Muscle layer of colon (tissue), 2 donors: ENCODE data around the gene MMP8.
"Not testable (repeated sequence)": the region's sequence is repeated elsewhere in the genome, so short reads cannot be mapped to it uniquely, and the experiment has no call there.

Experiments
- H3K27ac ChIP-seq: one replicate; pipeline ENCODE4 v1.7.0; 2013; ENCODE audit warnings: low read depth, mild to moderate bottlenecking, low read length, moderate library complexity
- H3K27me3 ChIP-seq, 2 donors: one replicate each; pipeline ENCODE4 v1.7.0; 2013; ENCODE audit warnings: low read length in 2 of 2, mild to moderate bottlenecking in 2 of 2; ENCODE audit not compliant: insufficient read depth in 2 of 2, control insufficient read depth in 1 of 2
- H3K36me3 ChIP-seq: one replicate; pipeline ENCODE4 v1.7.0; 2013; ENCODE audit warnings: mild to moderate bottlenecking, low read length; ENCODE audit not compliant: insufficient read depth
- H3K4me1 ChIP-seq: one replicate; pipeline ENCODE4 v1.7.0; 2013; ENCODE audit warnings: mild to moderate bottlenecking, low read length; ENCODE audit not compliant: insufficient read depth
- H3K4me3 ChIP-seq, 2 donors: one replicate each; pipeline ENCODE4 v1.7.0; 2013; ENCODE audit warnings: low read length in 2 of 2, low read depth in 1 of 2, mild to moderate bottlenecking in 1 of 2, moderate library complexity in 1 of 2
- H3K9ac ChIP-seq: one replicate; pipeline ENCODE4 v1.7.0; 2013; ENCODE audit warnings: low read length
- H3K9me3 ChIP-seq: one replicate; pipeline ENCODE4 v1.7.0; 2013; ENCODE audit warnings: mild to moderate bottlenecking, low read length
- donor health status: abdominal sarcoma.
- donor health status: Adenocarcinoma of cecum.

The MMP8 gene

DNA sequence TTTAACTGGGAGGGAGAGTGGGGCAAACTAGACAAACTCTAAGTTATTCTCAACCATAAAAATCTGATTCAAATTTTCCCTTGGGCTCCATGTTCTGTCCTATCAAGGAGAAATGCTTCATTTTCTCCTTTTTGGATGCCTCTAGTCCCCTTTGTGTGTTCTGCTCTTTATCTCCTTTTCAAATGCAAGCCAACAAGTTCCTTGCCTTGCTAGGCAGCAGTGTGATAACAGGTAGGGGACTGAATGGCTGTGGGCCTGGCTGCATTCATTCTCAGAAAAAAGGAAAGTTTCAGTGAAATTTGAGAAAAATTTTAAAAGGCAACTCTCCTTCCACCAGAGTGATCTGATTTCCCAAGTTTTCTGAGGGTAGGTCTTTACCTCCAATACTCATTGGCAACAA lies 26.9 kb upstream of the MMP8 start:
- Histone ChIP-seq H3K4me1 (no peaks in the 10 kb centered on the region), H3K4me3 (no peak overlapping the region), H3K9ac (no peak overlapping the region), H3K27me3 (no peaks in the 10 kb centered on the region), H3K9me3 (no peaks in the 10 kb centered on the region), H3K36me3 (no peaks in the 10 kb centered on the region), H3K27ac (no peak overlapping the region)

GRCh38 chr11:102749101-102749722 lies 24.5 kb upstream of the MMP8 start:
- H3K9me3 ChIP-seq, result no peaks in the 10 kb centered on the region
- H3K36me3 ChIP-seq, result no peaks in the 10 kb centered on the region
- H3K27me3 ChIP-seq, result no peaks in the 10 kb centered on the region
- no peak overlapping the region for H3K27ac ChIP-seq
- H3K4me3 ChIP-seq, result no peak overlapping the region
- H3K9ac ChIP-seq, result no peak overlapping the region
- no peaks in the 10 kb centered on the region for H3K4me1 ChIP-seq

DNA sequence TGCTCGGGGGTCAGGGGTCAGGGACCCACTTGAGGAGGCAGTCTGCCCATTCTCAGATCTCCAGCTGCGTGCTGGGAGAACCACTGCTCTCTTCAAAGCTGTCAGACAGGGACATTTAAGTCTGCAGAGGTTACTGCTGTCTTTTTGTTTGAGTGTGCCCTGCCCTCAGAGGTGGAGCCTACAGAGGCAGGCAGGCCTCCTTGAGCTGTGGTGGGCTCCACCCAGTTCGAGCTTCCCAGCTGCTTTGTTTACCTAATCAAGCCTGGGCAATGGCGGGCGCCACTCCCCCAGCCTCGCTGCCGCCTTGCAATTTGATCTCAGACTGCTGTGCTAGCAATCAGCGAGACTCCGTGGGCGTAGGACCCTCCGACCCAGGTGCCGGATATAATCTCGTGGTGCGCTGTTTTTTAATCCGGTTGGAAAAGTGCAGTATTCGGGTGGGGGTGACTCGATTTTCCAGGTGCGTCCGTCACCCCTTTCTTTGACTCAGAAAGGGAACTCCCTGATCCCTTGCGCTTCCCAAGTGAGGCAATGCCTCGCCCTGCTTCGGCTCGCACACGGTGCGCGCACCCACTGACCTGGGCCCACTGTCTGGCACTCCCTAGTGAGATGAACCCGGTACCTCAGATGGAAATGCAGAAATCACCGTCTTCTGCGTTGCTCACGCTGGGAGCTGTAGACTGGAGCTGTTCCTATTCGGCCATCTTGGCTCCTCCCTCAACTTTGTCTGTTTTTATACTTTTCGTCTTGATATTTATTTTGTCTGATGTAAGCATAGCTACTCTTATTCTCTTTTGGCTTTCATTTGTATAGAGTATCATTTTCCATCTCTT lies 22.2 kb upstream of the MMP8 start:
- H3K9ac ChIP-seq, H3K36me3 ChIP-seq, H3K9me3 ChIP-seq, H3K27ac ChIP-seq, H3K27me3 ChIP-seq, H3K4me1 ChIP-seq, H3K4me3 ChIP-seq: not testable (repeated sequence)

DNA sequence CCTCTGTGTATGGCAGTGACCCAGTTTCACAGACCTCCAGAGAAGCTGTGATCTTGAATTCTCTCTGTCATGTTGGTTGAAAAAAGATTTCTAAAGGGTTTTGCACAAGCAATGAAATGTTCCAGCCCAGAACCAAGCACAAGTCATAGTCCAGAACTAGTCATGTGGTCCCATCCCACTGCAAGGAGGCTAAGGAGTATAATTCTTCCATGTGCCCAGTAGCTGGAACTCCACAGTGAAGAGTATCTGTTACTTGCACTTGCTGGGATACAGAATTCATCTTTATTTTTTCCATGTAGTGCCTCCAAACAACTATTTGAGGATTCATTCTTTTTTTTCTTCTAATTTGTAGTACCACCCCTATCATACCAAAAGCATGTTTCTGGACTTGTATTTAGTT lies 9.9 kb upstream of the MMP8 start:
- Histone ChIP-seq H3K36me3 (no peaks in the 10 kb centered on the region), H3K27ac (no peak overlapping the region), H3K9me3 (no peaks in the 10 kb centered on the region), H3K4me1 (no peaks in the 10 kb centered on the region), H3K9ac (no peak overlapping the region), H3K27me3 (no peaks in the 10 kb centered on the region), H3K4me3 (no peak overlapping the region)

DNA sequence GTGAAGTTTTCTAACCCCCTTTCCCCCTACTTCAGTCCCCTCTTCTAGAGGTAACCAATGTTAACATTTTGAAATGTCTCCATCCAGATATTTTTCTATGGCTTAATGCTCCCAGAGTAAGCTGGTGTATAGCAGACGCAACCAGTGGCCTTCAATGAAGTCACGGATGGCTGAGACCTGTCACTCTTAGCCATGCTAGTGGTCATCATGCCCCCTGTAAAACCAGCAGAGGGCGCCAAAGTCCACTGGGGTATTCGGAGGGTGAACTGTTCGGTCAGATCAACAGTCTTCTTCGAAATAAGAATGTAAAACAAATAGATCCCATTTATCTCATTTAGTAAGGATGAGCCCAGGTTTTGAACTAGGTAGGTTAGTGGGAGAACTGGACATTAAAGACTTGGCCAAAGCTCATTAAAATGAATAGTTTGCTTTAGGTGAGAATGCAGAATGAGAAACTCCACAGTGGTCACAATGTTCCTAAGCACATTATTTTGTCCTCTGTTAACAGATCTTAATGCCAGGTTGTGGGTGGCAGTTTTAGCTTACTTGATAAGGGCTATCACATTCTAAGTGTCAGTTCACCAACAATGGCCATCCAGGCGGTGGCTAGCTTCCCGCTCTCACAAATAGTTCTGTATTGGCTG lies 8.6 kb upstream of the MMP8 start:
- Histone ChIP-seq H3K9me3 (no peaks in the 10 kb centered on the region), H3K36me3 (no peaks in the 10 kb centered on the region), H3K4me3 (no peak overlapping the region), H3K9ac (no peak overlapping the region), H3K27me3 (no peaks in the 10 kb centered on the region), H3K4me1 (no peaks in the 10 kb centered on the region), H3K27ac (no peak overlapping the region)

GRCh38 chr11:102730944-102731343 lies 6.2 kb upstream of the MMP8 start:
- not testable (repeated sequence) for H3K36me3 ChIP-seq, H3K4me1 ChIP-seq, H3K4me3 ChIP-seq, H3K9me3 ChIP-seq, H3K27me3 ChIP-seq, H3K27ac ChIP-seq, H3K9ac ChIP-seq

GRCh38 chr11:102729849-102730815 lies 5.4 kb upstream of the MMP8 start:
- Histone ChIP-seq H3K27ac (no peak overlapping the region), H3K4me3 (no peak overlapping the region), H3K4me1 (no peaks in the 10 kb centered on the region), H3K27me3 (no peaks in the 10 kb centered on the region), H3K9me3 (no peaks in the 10 kb centered on the region), H3K36me3 (no peaks in the 10 kb centered on the region), H3K9ac (no peak overlapping the region)

- no peaks in the 10 kb centered on the region for H3K9me3 ChIP-seq
- H3K4me3 ChIP-seq, result no peak overlapping the region
- no peaks in the 10 kb centered on the region for H3K27me3 ChIP-seq
- no peaks in the 10 kb centered on the region for H3K4me1 ChIP-seq
- no peak overlapping the region for H3K9ac ChIP-seq
- no peak overlapping the region for H3K27ac ChIP-seq
- H3K36me3 ChIP-seq, result no peaks in the 10 kb centered on the region
Measured at GRCh38 chr11:102727890-102728289, 3.1 kb upstream of the MMP8 start.

DNA sequence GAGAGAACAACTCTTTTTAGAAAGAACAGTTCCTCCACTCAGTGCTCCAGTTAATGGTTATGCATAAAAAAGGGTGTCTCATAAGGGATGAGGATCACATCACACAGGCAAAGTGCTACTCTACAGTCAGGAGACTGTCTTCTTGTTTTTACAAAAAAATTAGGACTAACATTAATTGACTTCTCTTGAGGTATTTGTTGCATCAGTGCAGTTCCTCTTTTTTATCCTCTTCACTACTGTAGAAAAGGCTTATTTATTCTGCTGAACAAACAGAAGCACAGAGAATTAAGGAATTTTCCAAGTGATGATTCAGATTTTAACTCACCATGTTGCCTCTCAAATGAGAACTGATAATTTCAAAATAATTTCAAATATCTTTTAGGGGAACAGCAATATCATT lies 1.9 kb downstream of the MMP8 start:
- Histone ChIP-seq H3K9me3 (no peaks in the 10 kb centered on the region), H3K27ac (no peak overlapping the region), H3K9ac (no peak overlapping the region), H3K27me3 (no peaks in the 10 kb centered on the region), H3K4me1 (no peaks in the 10 kb centered on the region), H3K4me3 (no peak overlapping the region), H3K36me3 (no peaks in the 10 kb centered on the region)

GRCh38 chr11:102719620-102720277 lies 5.0 kb downstream of the MMP8 start:
- no peak overlapping the region for H3K4me3 ChIP-seq
- H3K4me1 ChIP-seq, result no peaks in the 10 kb centered on the region
- no peaks in the 10 kb centered on the region for H3K27me3 ChIP-seq
- no peaks in the 10 kb centered on the region for H3K9me3 ChIP-seq
- H3K36me3 ChIP-seq, result no peaks in the 10 kb centered on the region
- H3K9ac ChIP-seq, result no peak overlapping the region
- H3K27ac ChIP-seq, result no peak overlapping the region

DNA sequence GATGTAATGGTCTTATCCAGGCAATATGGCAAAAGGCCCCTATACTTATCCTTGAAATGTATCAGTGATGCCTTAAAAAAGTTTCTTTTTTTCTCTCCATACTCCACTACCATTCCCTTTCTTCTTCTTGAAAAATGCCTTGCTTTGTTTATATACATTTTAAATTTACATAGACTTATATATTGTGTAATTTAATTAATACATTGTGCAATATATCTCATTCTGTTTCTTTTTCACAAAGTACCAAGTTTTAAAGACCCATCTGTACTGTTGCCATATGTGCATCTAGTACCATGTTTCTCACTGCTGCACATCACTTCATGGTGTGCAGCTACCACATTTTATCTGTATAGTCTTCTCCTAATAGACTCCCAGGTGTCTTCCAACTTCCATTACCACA lies 7.5 kb downstream of the MMP8 start:
- no peak overlapping the region for H3K9ac ChIP-seq
- H3K36me3 ChIP-seq, result no peaks in the 10 kb centered on the region
- no peaks in the 10 kb centered on the region for H3K4me1 ChIP-seq
- no peaks in the 10 kb centered on the region for H3K9me3 ChIP-seq
- H3K4me3 ChIP-seq, result no peak overlapping the region
- H3K27me3 ChIP-seq, result no peaks in the 10 kb centered on the region
- no peak overlapping the region for H3K27ac ChIP-seq
